Vagina (tissue), 2 donors: ENCODE results near the gene INS. TPM values are rescaled to one million over a fixed set of nuclear protein-coding genes. Genes with fewer than 3 reads are reported as not detected.

Experiments
- DNase-seq, 2 donors: peaks; one replicate each; pipeline ENCODE4 v3.0.0-alpha.2; 2017; ENCODE audit errors: extremely low spot score in 2 of 2
- H3K27ac ChIP-seq: fragments of 200-600 bp; sonication (generic); one replicate; pipeline ENCODE4 v1.5.1; 2019
- H3K27me3 ChIP-seq: fragments of 200-600 bp; sonication (generic); one replicate; pipeline ENCODE4 v1.5.1; 2019
- H3K36me3 ChIP-seq, 2 donors: fragments of 200-600 bp; sonication (generic); one replicate each; pipeline ENCODE4 v1.5.1; 2017 to 2019
- H3K4me1 ChIP-seq: fragments of 200-600 bp; sonication (generic); one replicate; pipeline ENCODE4 v1.5.1; 2019
- H3K4me3 ChIP-seq, 2 donors: fragments of 200-600 bp; sonication (generic); 1 replicate in 1 of 2; 2 replicates in 1 of 2; pipeline ENCODE4 v1.5.1; 2016 to 2019
- H3K9me3 ChIP-seq: fragments of 200-600 bp; sonication (generic); one replicate; pipeline ENCODE4 v1.5.1; 2019
- CTCF ChIP-seq, 3 experiments: fragments of 450-650 bp in 2 of 3; fragments of 200-600 bp in 1 of 3; sonication (generic) in 1 of 3; IDR thresholded peaks; one replicate each; pipeline ENCODE4 v1.5.1; 2017 to 2019; ENCODE audit warnings: antibody characterized with exemption in 3 of 3, mild to moderate bottlenecking in 2 of 3, moderate library complexity in 2 of 3
- POLR2A ChIP-seq, 2 donors: fragments of 450-650 bp; IDR thresholded peaks; one replicate each; pipeline ENCODE4 v1.6.1; 2017; ENCODE audit warnings: antibody characterized with exemption in 2 of 2, mild to moderate bottlenecking in 2 of 2, moderate library complexity in 2 of 2
- POLR2AphosphoS5 ChIP-seq, 2 donors: sonication (generic); formaldehyde crosslinking; IDR thresholded peaks; one replicate each; pipeline ENCODE4 v1.9.0; 2017; ENCODE audit warnings: antibody characterized with exemption in 2 of 2, mild to moderate bottlenecking in 2 of 2, low read depth in 1 of 2; ENCODE audit not compliant: insufficient read depth in 1 of 2
- intact Hi-C: fragments of 100-400 bp; cut with DNase I; formaldehyde crosslinking; loops from one replicate; pipeline ENCODE4 v1.15.1; 2023
- total RNA-seq: library from RNA; depleted of rRNA; stranded (reverse); fragments of >200 nt; gene quantifications from one replicate; pipeline ENCODE4 v1.2.3, GENCODE V29; 2016

INS gene
- total RNA-seq, 1 donor from 2014 or later, result not detected

DNA sequence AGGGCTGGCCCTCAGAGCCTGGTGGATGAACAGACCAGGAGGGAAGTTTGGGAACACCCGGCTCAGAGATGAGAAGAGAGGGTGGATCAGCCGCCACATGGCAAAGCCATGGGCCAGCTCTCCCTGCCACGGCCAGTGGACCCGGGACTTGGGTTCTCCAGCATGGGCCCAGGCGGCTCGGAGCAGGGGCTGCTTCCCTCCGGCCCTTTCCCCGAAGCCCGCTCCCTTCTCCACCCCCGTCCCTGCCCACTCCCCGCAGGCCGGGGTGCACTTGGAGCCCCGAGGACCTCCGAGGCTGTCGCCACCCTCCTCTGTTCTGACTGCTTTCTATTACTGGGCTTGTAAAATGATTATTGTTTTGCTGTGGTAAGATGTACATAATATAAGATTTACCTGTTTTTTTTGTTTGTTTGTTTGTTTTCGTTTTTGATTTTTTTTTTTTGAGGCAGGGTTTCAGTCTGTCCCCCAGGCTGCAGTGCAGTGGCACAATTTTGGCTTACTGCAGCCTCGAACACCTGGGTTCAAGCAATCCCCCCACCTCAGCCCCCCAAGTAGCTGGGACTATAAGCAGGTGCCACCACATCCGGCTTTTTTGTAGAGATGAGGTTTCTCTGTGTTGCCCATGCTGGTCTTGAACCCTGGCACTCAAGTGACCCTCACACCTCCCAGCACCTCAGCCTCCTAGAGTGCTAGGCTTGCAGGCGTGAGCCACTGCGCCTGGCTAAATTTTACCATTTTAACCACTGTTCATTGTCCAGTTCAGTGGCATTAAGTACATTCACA, 21.9 kb upstream of the INS start:
- H3K27me3 ChIP-seq, result no peaks in the 10 kb centered on the region
- H3K9me3 ChIP-seq, result no peaks in the 10 kb centered on the region
- intact Hi-C loops, result no loop called here
- H3K36me3 ChIP-seq, result no peaks in the 10 kb centered on the region
- no peaks in the 10 kb centered on the region for H3K4me1 ChIP-seq
- no peak for TF ChIP-seq CTCF (IDR thresholded peaks at IDR 0.05)
- no peak for DNase-seq
- no peak overlapping the region for H3K4me3 ChIP-seq
- H3K27ac ChIP-seq, result no peak overlapping the region

GRCh38 chr11:2182075-2182474, 21.1 kb upstream of the INS start:
- no peaks in the 10 kb centered on the region for H3K9me3 ChIP-seq
- no peak for DNase-seq
- peaks cover 3% of the 10 kb centered on the region for H3K4me1 ChIP-seq
- intact Hi-C loops, result no loop called here
- H3K27me3 ChIP-seq, result no peaks in the 10 kb centered on the region
- H3K36me3 ChIP-seq, result no peaks in the 10 kb centered on the region
- TF ChIP-seq POLR2A (IDR thresholded peaks at IDR 0.05), result no peak
- no peak overlapping the region for H3K4me3 ChIP-seq
- no peak overlapping the region for H3K27ac ChIP-seq

DNA sequence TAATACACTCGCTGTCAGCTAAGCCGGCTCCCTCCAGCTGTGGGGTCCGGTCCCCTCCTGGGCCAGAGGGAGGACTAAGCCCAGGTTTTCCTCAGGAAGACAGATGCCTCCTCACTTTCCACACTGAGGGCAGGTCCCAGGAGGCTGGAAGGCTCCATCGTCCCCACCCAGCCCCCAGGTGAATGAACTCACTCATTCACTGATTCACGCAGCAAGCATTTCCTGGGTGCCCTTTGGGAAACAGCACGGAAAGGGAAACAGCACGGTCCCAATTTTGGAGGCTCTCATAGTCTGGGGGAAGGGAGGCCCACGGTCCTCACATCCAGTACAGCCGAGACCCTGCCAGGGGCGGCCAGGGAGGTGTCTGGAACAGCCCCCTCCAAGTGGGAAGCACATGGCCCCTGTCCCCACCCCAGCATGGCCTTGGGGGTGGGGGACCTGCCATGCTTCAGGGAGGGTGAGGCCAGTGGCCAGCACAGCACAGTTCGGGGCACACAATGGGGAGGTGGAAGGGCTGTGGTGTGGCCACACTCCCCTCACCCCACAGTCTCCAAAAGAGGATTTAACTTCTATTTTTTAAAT, 19.9 kb upstream of the INS start:
- Histone ChIP-seq H3K27me3 (no peaks in the 10 kb centered on the region), H3K27ac (no peak overlapping the region), H3K4me1 (peaks cover 6% of the 10 kb centered on the region), H3K4me3 (no peak overlapping the region), H3K9me3 (no peaks in the 10 kb centered on the region), H3K36me3 (no peaks in the 10 kb centered on the region)
- no peak for TF ChIP-seq POLR2A (IDR thresholded peaks at IDR 0.05)
- TF ChIP-seq POLR2AphosphoS5 (IDR thresholded peaks at IDR 0.05; ENCODE audit: insufficient read depth in 1 of 2, low read depth in 1 of 2), result no peak
- TF ChIP-seq CTCF (IDR thresholded peaks at IDR 0.05), result no peak
- intact Hi-C loops, result no loop called here
- no peak for DNase-seq

DNA sequence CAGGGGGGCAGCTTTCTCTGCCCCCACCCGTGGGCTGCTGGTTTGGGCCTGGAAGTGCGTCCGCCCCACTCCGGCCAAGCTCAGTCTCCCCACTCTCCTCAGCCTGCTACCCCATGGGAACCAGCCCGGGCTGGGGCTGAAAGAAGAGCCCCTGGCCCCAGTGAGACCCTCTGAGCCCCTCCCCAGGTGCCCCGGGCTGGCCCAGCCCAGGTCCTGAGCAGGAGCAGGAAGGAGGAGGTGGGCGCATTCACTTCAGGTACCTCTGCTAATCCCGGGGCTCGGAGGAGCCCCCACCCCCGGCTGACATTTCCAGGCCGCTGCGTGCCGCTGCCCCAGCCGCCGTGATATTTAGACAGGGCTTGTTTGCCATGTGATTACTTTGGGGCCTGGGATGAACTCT, 19.3 kb upstream of the INS start:
- no peak overlapping the region for H3K4me3 ChIP-seq
- intact Hi-C loops, result no loop called here
- H3K36me3 ChIP-seq, result no peaks in the 10 kb centered on the region
- DNase-seq, result no peak
- no peak for TF ChIP-seq POLR2A (IDR thresholded peaks at IDR 0.05)
- no peak for TF ChIP-seq POLR2AphosphoS5 (IDR thresholded peaks at IDR 0.05; ENCODE audit: insufficient read depth in 1 of 2, low read depth in 1 of 2)
- no peak for TF ChIP-seq CTCF (IDR thresholded peaks at IDR 0.05)
- H3K9me3 ChIP-seq, result no peaks in the 10 kb centered on the region
- H3K27me3 ChIP-seq, result no peaks in the 10 kb centered on the region
- no peak overlapping the region for H3K27ac ChIP-seq
- H3K4me1 ChIP-seq, result peaks cover 6% of the 10 kb centered on the region

- TF ChIP-seq POLR2A (IDR thresholded peaks at IDR 0.05), result no peak
- TF ChIP-seq CTCF (IDR thresholded peaks at IDR 0.05), result no peak
- no peak for TF ChIP-seq POLR2AphosphoS5 (IDR thresholded peaks at IDR 0.05; ENCODE audit: insufficient read depth in 1 of 2, low read depth in 1 of 2)
- Histone ChIP-seq H3K27ac (no peak overlapping the region), H3K9me3 (no peaks in the 10 kb centered on the region), H3K4me3 (no peak overlapping the region), H3K27me3 (no peaks in the 10 kb centered on the region), H3K36me3 (no peaks in the 10 kb centered on the region), H3K4me1 (peaks cover 6% of the 10 kb centered on the region)
- intact Hi-C loops, result no loop called here
- no peak for DNase-seq
Observed at GRCh38 chr11:2179516-2179915, 18.5 kb upstream of the INS start.
